ENCODE data around the gene ENTHD1. TPM values are rescaled to one million over a fixed set of nuclear protein-coding genes. Genes with fewer than 3 reads are reported as not detected.

ENTHD1 gene
- total RNA-seq, 2 donors from 2014 or later, result not detected

DNA sequence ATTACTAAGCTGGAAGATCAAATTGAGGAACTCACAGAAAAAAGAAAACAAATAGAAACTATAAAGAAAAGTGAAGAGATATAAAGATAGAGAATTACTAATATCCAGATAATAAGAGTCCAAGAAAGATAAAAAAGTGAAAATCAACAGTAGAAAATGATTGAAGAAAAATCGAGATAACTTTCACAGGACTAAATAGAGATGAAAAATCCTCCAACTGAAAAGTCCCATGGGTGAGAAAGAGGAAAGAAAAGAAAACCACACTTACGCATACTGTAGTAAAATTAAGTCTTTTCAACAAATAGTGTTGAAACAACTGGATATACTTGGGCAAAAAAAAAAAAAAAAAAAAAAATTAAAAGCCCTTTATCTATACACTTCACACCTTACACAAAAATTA is 60.0 kb downstream of the ENTHD1 start:
- Mint-ChIP-seq H3K9me3 (no peaks in the 10 kb centered on the region), H3K4me3 (no peak overlapping the region), H3K36me3 (ENCODE audit: low read depth) (no peaks in the 10 kb centered on the region), H3K27ac (no peak overlapping the region), H3K27me3 (ENCODE audit: insufficient read depth) (peaks cover 7% of the 10 kb centered on the region), H3K4me1 (no peaks in the 10 kb centered on the region)
- Histone ChIP-seq H3K27me3 (ENCODE audit: control insufficient read depth, insufficient read depth, low read length, poor library complexity, severe bottlenecking) (peaks cover 9% of the 10 kb centered on the region), H3K36me3 (ENCODE audit: control insufficient read depth, insufficient read depth, low read length) (no peaks in the 10 kb centered on the region), H3K4me3 (ENCODE audit: low read length) (no peak overlapping the region), H3K9ac (ENCODE audit: extremely low read depth, low read length, poor library complexity, severe bottlenecking) (no peak overlapping the region), H3K27ac (ENCODE audit: low read depth, low read length) (no peak overlapping the region), H3K9me3 (ENCODE audit: control insufficient read depth, low read length) (no peaks in the 10 kb centered on the region), H3K4me1 (ENCODE audit: control insufficient read depth, insufficient read depth, low read length) (peaks cover 4% of the 10 kb centered on the region)
- TF ChIP-seq, protein P1, sequence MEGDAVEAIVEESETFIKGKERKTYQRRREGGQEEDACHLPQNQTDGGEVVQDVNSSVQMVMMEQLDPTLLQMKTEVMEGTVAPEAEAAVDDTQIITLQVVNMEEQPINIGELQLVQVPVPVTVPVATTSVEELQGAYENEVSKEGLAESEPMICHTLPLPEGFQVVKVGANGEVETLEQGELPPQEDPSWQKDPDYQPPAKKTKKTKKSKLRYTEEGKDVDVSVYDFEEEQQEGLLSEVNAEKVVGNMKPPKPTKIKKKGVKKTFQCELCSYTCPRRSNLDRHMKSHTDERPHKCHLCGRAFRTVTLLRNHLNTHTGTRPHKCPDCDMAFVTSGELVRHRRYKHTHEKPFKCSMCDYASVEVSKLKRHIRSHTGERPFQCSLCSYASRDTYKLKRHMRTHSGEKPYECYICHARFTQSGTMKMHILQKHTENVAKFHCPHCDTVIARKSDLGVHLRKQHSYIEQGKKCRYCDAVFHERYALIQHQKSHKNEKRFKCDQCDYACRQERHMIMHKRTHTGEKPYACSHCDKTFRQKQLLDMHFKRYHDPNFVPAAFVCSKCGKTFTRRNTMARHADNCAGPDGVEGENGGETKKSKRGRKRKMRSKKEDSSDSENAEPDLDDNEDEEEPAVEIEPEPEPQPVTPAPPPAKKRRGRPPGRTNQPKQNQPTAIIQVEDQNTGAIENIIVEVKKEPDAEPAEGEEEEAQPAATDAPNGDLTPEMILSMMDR (conservative IDR thresholded peaks at IDR 0.05), result no peak
- DNase-seq, result no peak
- WGBS, 2 experiments (ENCODE audit: insufficient coverage in 1 of 2, insufficient read length in 1 of 2), result 60 to 100% methylated on average over 1 of the region's 2 CpGs

DNA sequence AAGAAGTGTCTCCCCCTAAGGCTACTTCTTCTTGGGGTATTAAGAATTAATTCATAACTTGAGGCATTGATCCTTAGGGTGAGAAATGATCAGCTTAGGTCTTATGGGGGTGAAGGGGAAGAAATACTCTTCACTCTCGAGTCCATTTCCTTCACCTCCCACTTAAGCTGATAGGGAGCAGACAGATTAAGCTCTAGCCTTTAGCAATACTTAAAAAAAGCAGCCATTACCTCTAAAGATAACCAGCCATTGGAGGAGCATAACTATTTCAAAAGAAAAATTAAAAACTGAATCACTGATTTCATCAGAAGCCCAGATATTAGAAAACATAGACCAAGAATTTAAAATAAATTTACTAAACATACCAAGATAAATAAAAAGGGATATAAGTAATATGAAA is 60.5 kb downstream of the ENTHD1 start:
- H3K9ac ChIP-seq (ENCODE audit: extremely low read depth, low read length, poor library complexity, severe bottlenecking), result no peak overlapping the region
- H3K36me3 ChIP-seq (ENCODE audit: control insufficient read depth, insufficient read depth, low read length), result no peaks in the 10 kb centered on the region
- peaks cover 7% of the 10 kb centered on the region for H3K27me3 Mint-ChIP-seq (ENCODE audit: insufficient read depth)
- peaks cover 9% of the 10 kb centered on the region for H3K27me3 ChIP-seq (ENCODE audit: control insufficient read depth, insufficient read depth, low read length, poor library complexity, severe bottlenecking)
- no peaks in the 10 kb centered on the region for H3K4me1 Mint-ChIP-seq
- no peaks in the 10 kb centered on the region for H3K9me3 ChIP-seq (ENCODE audit: control insufficient read depth, low read length)
- H3K27ac Mint-ChIP-seq, result no peak overlapping the region
- H3K36me3 Mint-ChIP-seq (ENCODE audit: low read depth), result no peaks in the 10 kb centered on the region
- no peak overlapping the region for H3K4me3 Mint-ChIP-seq
- H3K9me3 Mint-ChIP-seq, result no peaks in the 10 kb centered on the region
- WGBS, 2 experiments (ENCODE audit: insufficient coverage in 1 of 2, insufficient read length in 1 of 2), result 0% methylated on average over 1 of the region's 1 CpG; no CpG with 5 or more reads in 1 of the 2 experiments
- DNase-seq, result no peak
- H3K27ac ChIP-seq (ENCODE audit: low read depth, low read length), result no peak overlapping the region
- TF ChIP-seq, protein P1 (conservative IDR thresholded peaks at IDR 0.05), result no peak
- H3K4me1 ChIP-seq (ENCODE audit: control insufficient read depth, insufficient read depth, low read length), result peaks cover 4% of the 10 kb centered on the region
- H3K4me3 ChIP-seq (ENCODE audit: low read length), result no peak overlapping the region

DNA sequence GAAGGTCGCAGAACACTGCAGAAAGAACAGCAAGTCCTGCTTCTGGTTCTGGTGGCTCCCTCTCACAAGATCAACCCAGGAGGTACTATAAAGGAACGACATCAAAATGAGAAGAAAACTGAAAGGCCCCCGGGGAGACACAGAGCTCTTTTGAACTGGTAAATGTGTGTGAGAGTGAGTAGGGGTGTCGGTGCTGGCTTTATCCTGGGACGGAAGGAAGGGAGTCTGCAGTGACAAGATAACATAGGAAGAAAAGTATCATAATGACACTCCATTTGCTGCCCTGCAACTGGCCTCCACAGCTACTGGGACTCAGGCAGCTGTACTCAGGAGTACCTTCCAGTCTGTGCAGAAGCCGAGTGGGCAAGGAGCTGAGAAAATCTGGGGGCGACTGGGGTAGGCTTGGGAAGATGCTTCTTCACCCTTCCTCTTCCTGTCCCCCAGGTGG is 60.9 kb downstream of the ENTHD1 start:
- 83 to 86% methylated on average over 4 to 7 of the region's 7 CpGs for WGBS, 2 experiments (ENCODE audit: insufficient coverage in 1 of 2, insufficient read length in 1 of 2)
- Mint-ChIP-seq H3K36me3 (ENCODE audit: low read depth) (no peaks in the 10 kb centered on the region), H3K4me1 (no peaks in the 10 kb centered on the region), H3K27me3 (ENCODE audit: insufficient read depth) (peaks cover 7% of the 10 kb centered on the region), H3K27ac (no peak overlapping the region), H3K9me3 (no peaks in the 10 kb centered on the region), H3K4me3 (no peak overlapping the region)
- no peak overlapping the region for H3K27ac ChIP-seq (ENCODE audit: low read depth, low read length)
- DNase-seq, result no peak
- no peak overlapping the region for H3K4me3 ChIP-seq (ENCODE audit: low read length)
- H3K9me3 ChIP-seq (ENCODE audit: control insufficient read depth, low read length), result no peaks in the 10 kb centered on the region
- H3K27me3 ChIP-seq (ENCODE audit: control insufficient read depth, insufficient read depth, low read length, poor library complexity, severe bottlenecking), result peaks cover 5% of the 10 kb centered on the region
- TF ChIP-seq, protein P1 (conservative IDR thresholded peaks at IDR 0.05), result no peak
- no peaks in the 10 kb centered on the region for H3K36me3 ChIP-seq (ENCODE audit: control insufficient read depth, insufficient read depth, low read length)
- H3K9ac ChIP-seq (ENCODE audit: extremely low read depth, low read length, poor library complexity, severe bottlenecking), result no peak overlapping the region
- H3K4me1 ChIP-seq (ENCODE audit: control insufficient read depth, insufficient read depth, low read length), result peaks cover 4% of the 10 kb centered on the region
